ENCODE measurements around the gene KIF13A. TPM values are rescaled to one million over a fixed set of nuclear protein-coding genes. Genes with fewer than 3 reads are reported as not detected.

The KIF13A gene
- total and polyA plus RNA-seq, 9 of the 15 experiments (the other 6 are each of a cell fraction or from before 2014, with no cell fraction given): 3.6 to 44.3 (median 29.7) TPM

DNA sequence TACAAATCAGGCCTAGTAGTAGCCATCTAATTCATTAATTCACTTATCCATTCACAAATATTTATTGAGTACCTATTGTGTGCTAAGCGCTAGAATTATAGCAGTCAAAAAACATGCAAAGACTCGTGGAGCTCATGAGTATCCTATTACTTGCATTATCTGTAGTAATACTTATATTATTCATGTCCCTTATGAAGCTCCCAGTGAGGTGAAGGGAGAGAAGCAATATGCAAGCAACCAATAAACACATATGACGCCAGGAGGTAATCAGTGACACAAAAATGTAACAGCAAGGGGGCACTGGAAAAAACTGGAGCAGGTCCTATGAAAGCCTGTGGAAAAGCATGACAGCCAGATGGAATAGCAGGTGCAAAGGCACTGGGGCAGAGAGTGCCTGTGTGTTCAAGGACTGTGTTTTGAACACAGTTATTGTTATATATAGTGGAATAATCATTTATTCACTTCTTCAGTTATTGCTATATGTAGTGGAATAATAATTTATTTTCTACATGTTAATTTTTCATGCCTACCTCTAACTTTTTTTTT, 109.5 kb downstream of the KIF13A start (continued):
- TF ChIP-seq MTA1 (IDR thresholded peaks at IDR 0.05; ENCODE audit: borderline replicate concordance) (no peak), MAFK (IDR thresholded peaks at IDR 0.05; ENCODE audit: low read length) (no peak), BCOR (IDR thresholded peaks at IDR 0.05) (peak; percentile 82), SAFB2 (IDR thresholded peaks at IDR 0.05; ENCODE audit: borderline replicate concordance, low read depth, low read length, severe bottlenecking) (no peak), PPARD (CRISPR knock-in tag; IDR thresholded peaks at IDR 0.05) (no peak)
- TF ChIP-seq, protein P1, sequence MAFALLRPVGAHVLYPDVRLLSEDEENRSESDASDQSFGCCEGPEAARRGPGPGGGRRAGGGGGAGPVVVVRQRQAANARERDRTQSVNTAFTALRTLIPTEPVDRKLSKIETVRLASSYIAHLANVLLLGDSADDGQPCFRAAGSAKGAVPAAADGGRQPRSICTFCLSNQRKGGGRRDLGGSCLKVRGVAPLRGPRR (CRISPR knock-in tag; IDR thresholded peaks at IDR 0.05): no peak

DNA sequence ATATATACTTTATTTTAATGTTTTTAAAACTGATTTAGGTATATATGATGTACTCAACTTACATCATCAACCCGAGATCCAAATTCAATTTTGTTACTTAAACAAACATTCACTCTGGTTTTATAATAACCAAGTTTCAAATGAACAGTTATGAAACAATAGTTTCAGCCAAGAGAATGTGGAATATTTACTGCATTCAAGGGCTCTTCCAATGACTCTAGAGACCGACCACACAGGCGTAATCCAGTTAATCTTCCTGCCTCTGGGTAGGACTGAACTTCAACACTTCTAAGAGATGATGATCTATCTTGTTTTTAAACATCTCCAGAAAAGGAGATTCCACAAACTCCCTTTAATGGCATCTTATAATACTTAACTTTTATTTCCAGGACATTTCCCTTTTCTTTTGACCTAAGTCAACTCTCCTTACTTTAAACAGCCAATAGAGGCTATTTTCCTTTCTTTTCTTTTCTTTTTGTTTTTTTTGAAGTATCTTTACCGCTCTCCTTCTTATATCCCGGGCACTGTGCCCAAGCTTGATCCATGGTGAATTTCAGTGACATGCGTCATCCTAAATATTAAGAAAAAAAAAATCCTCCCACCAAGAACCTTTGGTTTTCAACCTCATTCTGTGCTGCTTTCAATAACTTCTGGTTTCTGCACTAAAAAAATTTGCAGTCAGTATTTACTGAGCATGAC, 110.1 kb downstream of the KIF13A start:
- 0 out of 3 replicates have a peak, but pooled peaks cover 2% of the 10 kb centered on the region for H3K36me3 ChIP-seq (ENCODE audit: control insufficient read depth, insufficient read depth, low read length)
- H3K27ac ChIP-seq (ENCODE audit: extremely low read depth, low read depth, low read length): peak overlapping the region; percentile 4; the same call in 2 of the 3 replicates
- no peak overlapping the region for H2AFZ ChIP-seq (ENCODE audit: low read depth, low read length)
- H4K20me1 ChIP-seq (replicated peaks; ENCODE audit: control insufficient read depth, insufficient read depth, low read length): no peaks in the 10 kb centered on the region
- TF ChIP-seq CTBP1 (IDR thresholded peaks at IDR 0.05; ENCODE audit: borderline replicate concordance) (no peak), ZNF224 (CRISPR knock-in tag; IDR thresholded peaks at IDR 0.05) (no peak), PHTF2 (CRISPR knock-in tag; IDR thresholded peaks at IDR 0.05) (no peak), ETV6 (IDR thresholded peaks at IDR 0.05; ENCODE audit: borderline replicate concordance in 1 of 2, low read depth in 2 of 2, low read length in 1 of 2) (no peak), ETV6 (CRISPR knock-in tag; IDR thresholded peaks at IDR 0.05; ENCODE audit: borderline replicate concordance) (no peak), NFRKB (IDR thresholded peaks at IDR 0.05; ENCODE audit: low read depth) (no peak), CEBPG (CRISPR knock-in tag; IDR thresholded peaks at IDR 0.05) (no peak), CEBPG (tag; conservative IDR thresholded peaks at IDR 0.05 in 1 of 2, IDR thresholded peaks at IDR 0.05 in 1 of 2) (0 out of 4 replicates have a peak, but pooled peaks of 1 of the 2 experiments have one; percentile 15), BRF1 (IDR thresholded peaks at IDR 0.05; ENCODE audit: borderline replicate concordance, extremely low read depth, insufficient read length) (no peak), ZNF324 (CRISPR knock-in tag; IDR thresholded peaks at IDR 0.05) (no peak), CHD2 (IDR thresholded peaks at IDR 0.05; ENCODE audit: low read depth, low read length) (no peak), HMG20A (CRISPR knock-in tag; conservative IDR thresholded peaks at IDR 0.05) (no peak)
- TF ChIP-seq, protein P2, sequence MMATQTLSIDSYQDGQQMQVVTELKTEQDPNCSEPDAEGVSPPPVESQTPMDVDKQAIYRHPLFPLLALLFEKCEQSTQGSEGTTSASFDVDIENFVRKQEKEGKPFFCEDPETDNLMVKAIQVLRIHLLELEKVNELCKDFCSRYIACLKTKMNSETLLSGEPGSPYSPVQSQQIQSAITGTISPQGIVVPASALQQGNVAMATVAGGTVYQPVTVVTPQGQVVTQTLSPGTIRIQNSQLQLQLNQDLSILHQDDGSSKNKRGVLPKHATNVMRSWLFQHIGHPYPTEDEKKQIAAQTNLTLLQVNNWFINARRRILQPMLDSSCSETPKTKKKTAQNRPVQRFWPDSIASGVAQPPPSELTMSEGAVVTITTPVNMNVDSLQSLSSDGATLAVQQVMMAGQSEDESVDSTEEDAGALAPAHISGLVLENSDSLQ (IDR thresholded peaks at IDR 0.05): 0 out of 2 replicates have a peak, but pooled peaks have one; percentile 5
- H3K4me2 ChIP-seq (ENCODE audit: insufficient read depth, low read length): no peak overlapping the region
- whole genome bisulfite sequencing (ENCODE audit: insufficient coverage, low coverage, missing lambda C conversion rate): 64% methylated on average over 6 of the region's 6 CpGs
- H3K9me3 ChIP-seq (replicated peaks; ENCODE audit: control insufficient read depth, insufficient read depth, low read depth, low read length): no peaks in the 10 kb centered on the region; the same call in 1 of the 2 replicates
- ChIA-PET CTCF (ENCODE audit: low intra/inter-chr PET ratio) (no interaction called here), POLR2A (no interaction called here)
- in situ Hi-C loops (cut with MboI): no loop called here
- ATAC-seq (no peak; the same call in 2 of the 3 replicates), FAIRE-seq (no peak), DNase-seq (ENCODE audit: extremely low read depth in 1 of 4, low spot score in 3 of 4) (no peak)
- H3K9ac ChIP-seq (ENCODE audit: insufficient read depth in 1 of 2, low read depth in 2 of 2, low read length in 2 of 2): no peak overlapping the region
- H3K79me2 ChIP-seq (ENCODE audit: control insufficient read depth, insufficient read depth, low read length): peaks cover 11% of the 10 kb centered on the region; the same call in 2 of the 3 replicates
- H3K9me1 ChIP-seq (ENCODE audit: control insufficient read depth, insufficient read depth, low read length): no peaks in the 10 kb centered on the region
- intact Hi-C loops (cut with micrococcal nuclease): no loop called here
- no TSS peak for BruUV-seq (replicated peaks)
- H3K4me1 ChIP-seq (replicated peaks in 1 of 2; ENCODE audit: control insufficient read depth in 2 of 2, insufficient read depth in 2 of 2, low read length in 2 of 2): peaks cover 13 to 20% of the 10 kb centered on the region in 2 experiments
- H3K4me3 ChIP-seq: no peak overlapping the region
- no peaks in the 10 kb centered on the region for H3K27me3 ChIP-seq (ENCODE audit: control insufficient read depth in 2 of 2, insufficient read depth in 2 of 2, low read length in 2 of 2)
